ENCODE data around the gene GINS2.
A peak's percentile ranks its signal among the peaks of the same experiment; 100 is the strongest.

GINS2 gene

DNA sequence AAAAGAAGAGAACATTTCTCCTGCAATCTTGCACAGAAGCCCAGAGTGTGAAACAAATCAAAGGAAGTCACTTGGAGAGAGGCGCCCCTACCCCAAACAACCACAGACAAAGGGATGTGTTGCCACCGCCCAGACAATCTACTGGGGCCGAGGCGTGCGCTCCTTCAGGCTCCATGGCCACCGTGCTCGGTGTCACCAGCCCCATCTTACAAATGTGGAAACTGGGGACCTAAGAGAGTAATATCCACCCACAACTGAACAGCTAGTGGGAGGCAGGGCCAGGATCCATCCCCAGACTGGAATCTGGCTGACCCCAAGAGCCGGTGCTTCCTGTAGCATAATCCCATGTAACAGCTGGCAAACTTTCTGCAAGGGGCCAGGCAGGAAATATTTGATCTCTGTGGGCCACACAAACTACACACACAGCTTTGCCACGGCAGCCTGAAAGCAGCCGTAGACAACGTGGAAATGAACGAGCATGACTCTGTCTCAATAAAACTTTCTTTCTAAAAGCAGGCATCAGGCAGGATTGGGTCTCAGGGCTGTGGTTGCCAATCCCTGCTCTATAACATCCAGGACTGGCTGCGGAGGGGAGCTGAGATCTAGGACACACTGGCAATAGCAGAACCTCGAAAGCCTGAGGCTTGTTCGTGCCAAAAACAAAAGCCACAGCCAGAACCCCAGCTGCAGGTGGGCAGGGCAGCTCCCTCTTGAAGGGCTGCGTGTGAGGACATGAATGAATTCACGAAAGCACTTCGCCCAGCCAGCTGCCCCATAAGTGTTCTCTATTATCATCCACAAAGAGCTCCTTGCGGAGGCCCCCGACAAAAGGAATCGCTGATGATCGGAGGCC lies 26.6 kb upstream of the GINS2 start:
- DNase-seq: peak; percentile 61 to 79

GRCh38 chr16:85712801-85713200 lies 24.0 kb upstream of the GINS2 start:
- peak in 1 of 2 experiments; percentile 44 for DNase-seq

DNA sequence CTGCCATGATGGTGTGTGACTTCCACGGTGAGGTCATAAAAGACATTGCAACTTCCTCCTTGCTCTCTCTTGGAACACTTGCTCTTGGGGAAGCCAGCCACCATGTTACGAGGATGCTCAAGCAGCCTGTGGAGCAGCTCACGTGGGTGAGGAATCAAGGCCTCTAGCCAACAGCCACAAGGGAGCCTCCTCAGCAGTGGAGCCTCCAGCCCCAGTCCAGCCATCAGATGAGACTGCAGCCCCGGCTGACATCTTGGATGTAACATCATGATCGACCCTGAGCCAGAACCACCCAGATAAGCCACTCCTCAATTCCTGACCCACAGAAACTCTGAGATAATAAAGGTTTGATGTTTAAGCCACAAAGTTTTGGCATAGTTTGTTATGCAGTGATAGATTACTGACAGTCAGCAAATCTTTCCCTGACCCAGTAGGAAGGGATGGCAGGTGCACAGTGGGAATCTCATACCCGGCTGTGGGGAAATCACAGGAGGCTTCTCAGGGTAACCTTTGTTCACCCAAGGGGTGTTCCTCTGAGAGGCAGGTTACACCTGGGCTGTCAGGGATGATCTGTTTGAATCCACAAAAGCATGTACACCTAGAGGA lies 23.3 kb upstream of the GINS2 start:
- no peak for DNase-seq

DNA sequence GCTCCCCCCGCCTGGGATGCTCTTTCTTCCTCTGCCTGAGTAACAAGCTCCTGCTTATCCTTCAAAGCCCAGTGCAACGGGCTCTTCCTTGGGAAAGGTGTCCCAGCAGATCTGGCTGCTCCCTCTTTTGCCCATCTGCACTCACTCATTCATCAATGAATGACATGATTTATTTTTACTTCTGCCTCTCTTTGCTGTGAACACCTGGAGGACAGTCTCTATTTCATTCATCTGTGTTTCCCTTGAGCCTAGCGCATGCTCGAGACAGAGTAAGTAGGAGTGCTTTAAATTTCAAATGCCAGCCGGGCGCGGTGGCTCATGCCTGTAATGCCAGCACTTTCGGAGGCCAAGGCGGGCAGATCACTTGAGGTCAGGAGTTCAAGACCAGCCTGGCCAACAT lies 22.0 kb upstream of the GINS2 start:
- no peak for DNase-seq

GRCh38 chr16:85709766-85710585 lies 21.2 kb upstream of the GINS2 start:
- DNase-seq: peak in 1 of 2 experiments; percentile 74

GRCh38 chr16:85708338-85708737 lies 19.6 kb upstream of the GINS2 start:
- DNase-seq: no peak

DNA sequence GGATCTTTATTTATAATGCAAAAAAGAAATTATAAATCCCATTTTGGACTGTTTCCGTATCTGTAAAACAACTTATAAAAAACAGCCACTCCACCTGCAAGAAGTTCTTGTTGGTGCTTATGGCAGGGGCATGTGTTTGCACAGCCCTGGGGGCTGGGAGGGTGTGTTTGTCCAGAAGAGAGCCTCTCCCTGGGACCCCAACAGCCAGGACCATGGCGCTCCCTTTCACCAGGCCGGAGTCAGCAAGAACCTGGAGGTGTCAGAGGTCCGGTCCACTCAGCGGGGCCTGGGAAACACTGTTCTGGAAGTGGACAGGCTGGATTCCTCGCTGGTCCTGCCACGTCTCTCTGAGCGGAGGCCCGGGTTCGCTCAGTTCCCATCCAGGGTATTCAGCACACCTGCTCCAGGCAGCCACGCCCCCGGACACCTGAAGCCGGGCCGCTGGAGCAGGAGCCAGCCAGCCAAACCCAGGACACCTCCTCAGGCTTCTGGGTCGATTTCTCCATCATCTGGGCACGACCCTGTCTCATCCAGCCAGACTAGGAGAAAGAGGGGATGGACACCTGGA lies 18.9 kb upstream of the GINS2 start:
- no peak for DNase-seq

DNA sequence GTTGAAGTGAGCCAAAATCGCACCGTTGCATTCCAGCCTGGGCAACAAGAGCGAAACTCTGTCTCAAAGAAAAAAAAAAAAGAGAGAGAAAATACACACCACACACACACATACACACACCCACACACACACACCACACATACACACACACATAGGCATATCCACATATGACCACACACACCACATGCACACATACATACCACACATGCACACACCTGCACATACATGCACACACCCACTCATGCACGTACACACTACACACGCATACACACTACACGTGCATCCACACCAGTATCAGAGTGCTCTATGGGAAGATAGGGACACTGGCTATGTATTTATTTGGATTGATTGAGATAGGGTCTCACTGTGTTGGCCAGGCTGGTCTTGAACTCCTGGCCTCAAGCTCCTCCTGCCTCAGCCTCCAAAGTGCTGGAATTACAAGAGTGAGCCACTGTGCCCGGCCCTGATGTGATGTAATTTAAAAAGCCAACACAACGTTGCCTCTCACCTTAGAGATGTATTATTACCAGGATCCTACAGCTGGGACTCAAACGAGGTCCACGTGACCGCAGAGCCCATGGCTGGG lies 17.8 kb upstream of the GINS2 start:
- no peak for DNase-seq

DNA sequence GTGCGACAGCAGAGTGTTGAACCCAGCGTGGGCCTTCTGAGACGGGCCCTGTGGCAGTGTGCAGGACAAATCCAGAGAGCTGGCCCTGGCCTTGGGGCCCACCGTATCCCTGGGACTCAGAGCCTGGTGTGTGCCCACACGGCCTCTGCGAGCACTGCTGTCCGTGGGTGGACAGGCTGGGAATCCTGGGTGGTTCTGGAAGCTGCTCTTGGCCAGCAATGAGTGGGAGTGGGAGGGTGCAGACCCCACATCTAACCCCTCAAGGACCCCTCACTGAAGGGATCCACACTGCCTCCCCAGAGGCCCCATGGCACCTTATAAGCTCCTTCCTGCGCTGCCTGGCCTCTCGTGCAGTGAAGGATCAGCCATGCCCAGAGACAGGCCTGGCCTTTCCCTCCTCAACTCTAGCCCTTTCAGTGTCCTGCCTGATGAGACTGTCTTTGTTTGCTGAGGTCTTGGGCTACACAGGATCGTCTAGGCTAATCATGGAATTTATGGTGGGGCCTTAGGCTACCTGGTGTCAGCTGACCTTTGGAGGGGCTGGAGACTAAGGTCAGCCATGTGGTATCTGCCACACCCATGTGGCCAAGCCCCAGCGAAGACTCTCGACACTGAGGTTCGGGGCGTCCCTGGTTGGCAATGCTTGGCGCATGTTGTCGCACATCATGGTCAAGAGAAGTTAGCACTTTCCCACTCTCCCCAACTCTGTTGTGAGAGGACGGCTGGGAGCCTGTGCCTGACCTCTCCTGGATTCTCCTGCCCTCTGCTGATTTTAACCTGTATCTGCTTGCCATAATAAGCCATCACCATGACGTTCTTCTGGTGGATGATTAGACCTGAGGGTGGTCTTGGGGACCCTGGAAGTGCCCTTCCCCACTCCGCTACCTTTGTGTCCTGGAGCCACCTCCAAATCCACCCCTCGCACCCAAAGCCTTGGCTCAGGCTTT lies 16.4 kb upstream of the GINS2 start:
- no peak for DNase-seq

GRCh38 chr16:85704011-85704410 lies 15.3 kb upstream of the GINS2 start:
- no peak for DNase-seq

GRCh38 chr16:85699628-85700027 lies 10.9 kb upstream of the GINS2 start:
- no peak for DNase-seq

- no peak for DNase-seq
Measured at GRCh38 chr16:85698935-85699558, 10.3 kb upstream of the GINS2 start.

GRCh38 chr16:85698459-85698891 lies 9.7 kb upstream of the GINS2 start:
- no peak for DNase-seq

DNA sequence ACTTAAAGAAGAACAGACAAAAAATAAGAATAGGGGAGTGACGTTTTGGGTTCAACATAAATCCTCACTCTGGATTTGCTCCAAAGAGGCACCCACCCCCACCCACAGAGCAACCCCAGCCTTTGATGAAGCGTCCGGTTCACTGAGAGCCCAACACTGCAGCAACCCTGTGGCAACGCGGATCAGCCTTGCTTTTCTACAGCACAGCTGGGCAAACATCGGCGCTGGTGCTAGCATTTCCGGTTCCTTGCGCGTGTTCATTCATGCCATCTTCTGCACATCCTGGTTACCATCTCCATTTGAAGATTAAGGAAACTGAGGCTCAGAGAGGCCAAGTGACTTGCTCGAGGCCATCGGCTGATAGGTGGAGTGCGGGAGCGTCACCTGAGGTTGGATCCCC lies 8.7 kb upstream of the GINS2 start:
- DNase-seq: peak in 1 of 2 experiments; percentile 58

DNA sequence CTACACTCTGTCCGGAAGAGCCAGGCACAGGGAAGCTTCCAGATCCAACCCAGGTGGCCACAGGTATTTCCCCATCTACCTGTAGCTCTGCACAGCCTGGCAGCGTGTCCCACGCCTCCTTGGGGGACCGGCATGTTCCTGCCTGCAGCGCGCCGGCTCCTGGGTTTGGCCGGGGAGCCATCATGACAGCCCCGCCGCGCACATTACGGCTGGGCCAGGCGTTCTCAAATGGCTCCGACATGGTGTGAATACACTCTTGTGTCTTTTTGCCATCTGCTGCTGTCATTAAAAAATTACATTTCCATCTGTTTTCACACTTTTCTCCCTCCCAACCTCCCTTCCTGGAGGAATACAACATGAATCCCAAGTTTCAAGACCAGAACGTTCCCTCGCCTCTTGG lies 8.0 kb upstream of the GINS2 start:
- DNase-seq: no peak

GRCh38 chr16:85695196-85696128 lies 6.7 kb upstream of the GINS2 start:
- no peak for DNase-seq

DNA sequence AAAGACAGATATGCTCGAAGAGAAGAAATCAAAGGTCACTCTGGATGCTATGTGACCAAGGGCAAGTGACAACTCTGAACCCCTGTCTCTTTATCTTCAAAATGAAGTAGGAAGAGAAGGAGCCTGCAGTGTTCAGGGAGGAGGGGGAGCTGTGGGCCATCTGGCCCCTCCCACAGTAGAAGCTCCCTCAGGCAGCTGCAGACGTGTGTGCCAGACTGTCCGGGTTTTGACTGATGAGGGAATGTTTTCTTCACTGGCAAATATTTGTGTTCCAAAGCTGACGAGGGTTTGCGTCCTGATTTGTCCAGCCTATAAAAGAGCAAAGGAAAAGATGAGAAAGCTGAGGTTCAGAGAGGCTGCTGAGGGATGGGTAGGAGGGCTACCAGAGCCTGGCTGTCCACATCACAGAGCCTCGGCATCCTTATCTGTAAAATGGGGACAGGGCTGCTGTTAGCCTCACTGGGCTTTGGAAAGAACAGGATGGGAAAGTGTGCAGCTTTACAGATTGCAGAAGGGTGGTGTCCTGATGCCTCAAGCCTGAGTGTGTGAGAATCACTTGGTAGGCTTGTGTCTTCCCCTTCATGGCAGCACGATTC lies 1.8 kb upstream of the GINS2 start:
- peak in 1 of 2 experiments; percentile 55 for DNase-seq

DNA sequence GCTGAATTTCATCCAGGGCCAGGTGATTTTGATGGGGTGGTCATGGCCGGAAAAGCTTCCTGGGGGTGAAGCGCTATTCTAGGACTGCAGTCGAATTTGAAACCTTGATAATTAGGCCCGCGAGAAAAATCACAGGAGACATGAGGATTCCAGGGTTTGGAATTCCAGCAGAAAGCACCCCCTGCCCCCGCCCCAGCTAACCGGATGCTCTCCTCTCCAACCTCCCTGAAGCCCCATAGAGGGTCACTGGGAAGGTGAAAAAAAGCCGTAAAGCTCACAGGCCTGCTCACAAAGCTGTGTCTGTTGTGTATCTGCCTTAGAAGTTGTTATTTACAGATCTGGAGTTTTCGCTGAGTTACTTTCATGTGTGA lies 1.2 kb upstream of the GINS2 start:
- no peak for DNase-seq

DNA sequence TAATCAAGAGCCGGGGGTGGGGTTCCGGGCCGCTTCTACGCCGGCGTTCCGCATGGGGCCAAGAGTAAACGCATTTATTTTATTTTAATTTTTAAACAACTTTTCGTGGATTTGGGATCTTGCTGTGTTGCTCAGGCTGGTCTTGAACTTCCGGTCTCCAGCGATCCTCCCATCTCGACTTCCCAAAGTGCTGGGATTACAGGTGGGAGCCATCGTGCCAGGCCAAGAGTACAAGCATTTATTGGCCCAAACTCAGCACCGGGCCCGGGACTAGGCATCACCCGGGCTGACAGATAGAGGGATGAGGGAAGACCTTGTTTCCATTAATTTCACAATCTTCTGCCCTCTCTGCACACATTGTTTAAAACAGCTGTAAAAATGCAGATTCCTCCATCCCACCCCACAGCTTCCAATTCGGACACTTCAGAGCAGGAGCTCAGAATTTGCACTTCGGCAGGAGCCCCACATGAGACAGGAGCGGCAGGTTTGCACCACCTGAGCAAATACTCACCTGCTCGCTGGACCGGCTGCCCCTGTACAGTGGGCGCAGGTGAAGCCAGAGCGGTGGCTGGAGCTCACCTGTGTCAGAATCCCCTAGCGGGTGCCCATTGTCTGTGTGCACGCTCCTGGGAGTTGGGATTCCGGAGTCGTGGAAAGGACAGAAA lies 663 bp upstream of the GINS2 start:
- DNase-seq: peak in 1 of 2 experiments; percentile 67
